ENCODE data around the gene PPIA.
A peak's percentile ranks its signal among the peaks of the same experiment; 100 is the strongest.
"Not testable (repeated sequence)": the region's sequence is repeated elsewhere in the genome, so short reads cannot be mapped to it uniquely, and the experiment has no call there.

PPIA gene

DNA sequence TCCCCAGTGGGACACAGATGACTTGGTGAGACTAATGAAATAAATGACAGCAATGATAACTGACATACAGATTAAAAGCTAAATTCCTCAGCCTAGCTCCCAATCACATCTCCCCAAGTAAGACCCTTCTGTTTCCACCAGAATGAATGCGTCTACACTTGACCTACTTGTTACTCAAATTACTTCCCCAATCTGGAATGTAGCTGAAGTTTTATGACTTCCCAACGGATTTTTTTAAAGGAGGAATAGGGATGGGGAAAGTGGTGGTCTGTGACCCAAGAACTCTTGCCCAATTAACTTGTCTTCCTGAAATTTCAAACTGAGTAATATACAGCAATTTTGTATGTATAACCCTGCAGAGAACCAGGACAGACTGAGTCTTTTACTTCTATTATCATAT, 42.3 kb downstream of the PPIA start:
- Histone ChIP-seq H3K4me3 (replicated peaks; ENCODE audit: low read depth, low read length) (no peak overlapping the region), H3K27me3 (replicated peaks; ENCODE audit: control insufficient read depth, insufficient read depth, low read length) (no peaks in the 10 kb centered on the region), H3K36me3 (ENCODE audit: control insufficient read depth, insufficient read depth, low read length) (peaks cover 5% of the 10 kb centered on the region)
- no peak for DNase-seq (ENCODE audit: extremely low read depth, insufficient read length)
- TF ChIP-seq CTCF (IDR thresholded peaks at IDR 0.05; ENCODE audit: insufficient read depth, low read length, poor library complexity, severe bottlenecking): no peak

GRCh38 chr7:44842675-44843074, 46.2 kb downstream of the PPIA start:
- DNase-seq (ENCODE audit: extremely low read depth, insufficient read length); H3K4me3 ChIP-seq (replicated peaks; ENCODE audit: low read depth, low read length); H3K36me3 ChIP-seq (ENCODE audit: control insufficient read depth, insufficient read depth, low read length); H3K27me3 ChIP-seq (replicated peaks; ENCODE audit: control insufficient read depth, insufficient read depth, low read length): not testable (repeated sequence)

DNA sequence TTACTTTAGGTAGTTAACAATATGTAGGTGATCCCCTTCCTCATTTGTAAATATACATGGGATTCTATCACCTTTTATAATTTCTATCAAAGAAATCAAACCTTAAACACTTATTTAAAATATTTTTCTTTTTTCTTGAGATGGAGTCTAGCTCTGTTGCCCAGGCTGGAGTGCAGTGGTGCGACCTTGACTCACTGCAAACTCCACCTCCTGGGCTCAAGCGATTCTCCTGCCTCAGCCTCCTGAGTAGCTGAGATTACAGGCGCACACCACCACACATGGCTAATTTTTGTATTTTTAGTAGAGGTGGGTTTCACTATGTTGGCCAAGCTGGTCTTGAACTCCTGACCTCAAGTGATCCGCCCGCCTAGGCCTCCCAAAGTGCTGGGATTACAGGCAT, 47.0 kb downstream of the PPIA start:
- not testable (repeated sequence) for H3K27me3 ChIP-seq (replicated peaks; ENCODE audit: control insufficient read depth, insufficient read depth, low read length); H3K36me3 ChIP-seq (ENCODE audit: control insufficient read depth, insufficient read depth, low read length); DNase-seq (ENCODE audit: extremely low read depth, insufficient read length); H3K4me3 ChIP-seq (replicated peaks; ENCODE audit: low read depth, low read length)

DNA sequence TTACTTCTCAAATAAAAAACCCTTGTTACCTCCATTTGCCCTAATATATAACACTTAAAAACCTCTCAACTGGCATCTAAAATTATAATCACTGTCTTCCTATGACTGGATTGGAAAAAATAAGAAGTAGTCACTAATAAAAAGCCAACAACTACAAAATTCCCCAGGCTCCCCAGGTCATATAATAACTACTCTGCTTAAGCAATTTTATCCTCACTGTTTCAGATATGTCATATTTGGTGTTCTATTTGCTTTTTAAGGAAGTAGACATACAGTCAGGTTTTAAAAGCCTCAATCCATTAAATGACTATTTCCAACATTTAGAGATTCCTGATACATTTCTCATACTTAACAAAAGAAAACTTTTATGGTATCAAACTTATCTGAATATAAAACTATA, 49.0 kb downstream of the PPIA start:
- Histone ChIP-seq H3K36me3 (ENCODE audit: control insufficient read depth, insufficient read depth, low read length) (peaks cover 2% of the 10 kb centered on the region), H3K4me3 (replicated peaks; ENCODE audit: low read depth, low read length) (peak overlapping the region; percentile 91), H3K27me3 (replicated peaks; ENCODE audit: control insufficient read depth, insufficient read depth, low read length) (no peaks in the 10 kb centered on the region)

GRCh38 chr7:44846390-44846789, 49.9 kb downstream of the PPIA start:
- not testable (repeated sequence) for H3K27me3 ChIP-seq (replicated peaks; ENCODE audit: control insufficient read depth, insufficient read depth, low read length); DNase-seq (ENCODE audit: extremely low read depth, insufficient read length); H3K36me3 ChIP-seq (ENCODE audit: control insufficient read depth, insufficient read depth, low read length)
- H3K4me3 ChIP-seq (replicated peaks; ENCODE audit: low read depth, low read length): peak overlapping the region; percentile 91

More for the DNA sequence above, 49.0 kb downstream of the PPIA start:
- no peak for TF ChIP-seq CTCF (IDR thresholded peaks at IDR 0.05; ENCODE audit: insufficient read depth, low read length, poor library complexity, severe bottlenecking)
- no peak for DNase-seq (ENCODE audit: extremely low read depth, insufficient read length)

DNA sequence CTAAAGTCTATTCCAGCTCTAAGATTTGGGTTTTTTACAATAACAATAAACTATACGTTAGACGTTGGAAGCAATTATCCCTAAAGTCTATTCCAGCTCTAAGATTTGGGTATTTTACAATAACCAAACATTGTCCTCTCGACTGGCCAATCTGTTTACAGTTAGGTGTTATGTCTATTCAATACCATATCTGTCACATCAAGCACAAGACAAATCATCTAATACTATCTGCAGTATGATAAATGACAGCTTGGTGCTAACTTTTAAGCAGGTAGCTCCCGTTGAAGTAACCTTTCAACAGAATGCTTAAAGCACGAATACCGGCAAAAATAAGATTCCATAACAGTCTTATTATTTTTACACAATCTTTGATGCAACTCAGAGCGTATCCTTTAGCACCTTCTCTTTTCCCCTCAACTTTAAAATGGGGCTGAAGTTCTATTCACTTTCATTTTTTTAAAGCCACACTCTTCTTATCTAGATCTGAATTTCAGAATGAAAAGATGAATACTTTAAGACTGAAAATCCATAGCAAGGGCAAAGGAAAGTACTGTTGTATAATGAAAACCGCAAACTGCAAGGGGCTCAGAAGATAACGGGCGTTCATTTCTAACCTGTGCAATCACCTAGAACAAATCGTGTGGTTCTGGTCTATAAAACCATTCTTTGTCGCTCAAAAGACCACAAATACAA, 50.5 kb downstream of the PPIA start:
- Histone ChIP-seq H3K36me3 (ENCODE audit: control insufficient read depth, insufficient read depth, low read length) (no peaks in the 10 kb centered on the region; the same call in 1 of the 2 replicates), H3K4me3 (replicated peaks; ENCODE audit: low read depth, low read length) (peak overlapping the region; percentile 91)

DNA sequence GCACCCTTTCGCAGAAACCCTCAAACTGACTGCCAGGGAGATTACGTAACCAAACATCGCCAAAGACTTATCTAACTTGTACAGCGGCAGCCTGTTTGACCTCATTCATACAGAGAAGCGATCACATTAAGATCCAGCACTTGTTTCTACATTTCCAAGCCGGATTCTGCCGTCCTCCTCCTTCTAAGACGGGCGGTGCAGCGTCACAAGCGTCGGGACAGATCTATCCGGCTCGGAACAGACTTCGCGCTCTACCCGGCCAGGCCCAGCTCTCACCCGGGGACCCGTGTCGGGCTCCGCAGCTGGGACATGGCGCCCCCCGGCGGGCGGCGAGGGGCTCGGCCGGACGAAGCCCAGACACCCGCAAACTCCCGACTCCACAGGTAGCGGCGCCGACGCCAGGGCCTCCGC, 51.0 kb downstream of the PPIA start:
- peak; percentile 84 for TF ChIP-seq CTCF (IDR thresholded peaks at IDR 0.05; ENCODE audit: insufficient read depth, low read length, poor library complexity, severe bottlenecking)
- H3K4me3 ChIP-seq (replicated peaks; ENCODE audit: low read depth, low read length): peak overlapping the region; percentile 91
- no peaks in the 10 kb centered on the region; the same call in 1 of the 2 replicates for H3K36me3 ChIP-seq (ENCODE audit: control insufficient read depth, insufficient read depth, low read length)
- peak; percentile 91 for DNase-seq (ENCODE audit: extremely low read depth, insufficient read length)
- no peaks in the 10 kb centered on the region for H3K27me3 ChIP-seq (replicated peaks; ENCODE audit: control insufficient read depth, insufficient read depth, low read length)

More for the DNA sequence above, 50.5 kb downstream of the PPIA start:
- TF ChIP-seq CTCF (IDR thresholded peaks at IDR 0.05; ENCODE audit: insufficient read depth, low read length, poor library complexity, severe bottlenecking): no peak
- no peaks in the 10 kb centered on the region for H3K27me3 ChIP-seq (replicated peaks; ENCODE audit: control insufficient read depth, insufficient read depth, low read length)
- no peak for DNase-seq (ENCODE audit: extremely low read depth, insufficient read length)
